Large intestine (tissue), 3 donors: Measurements from ENCODE around the gene TMEM245. TPM values are rescaled to one million over a fixed set of nuclear protein-coding genes. Genes with fewer than 3 reads are reported as not detected.

Experiments
- DNase-seq, 2 donors: peaks; one replicate each; pipeline versions ENCODE4 v3.0.0 to v3.0.0-alpha.2; 2013
- H3K27ac ChIP-seq: one replicate; pipeline ENCODE4 v1.5.1; 2013; ENCODE audit warnings: low read length
- H3K27me3 ChIP-seq: 2 replicates; pipeline ENCODE4 v1.6.1; 2013; ENCODE audit warnings: low read length; ENCODE audit not compliant: control insufficient read depth, insufficient read depth
- H3K36me3 ChIP-seq: 2 replicates; pipeline ENCODE4 v1.6.1; 2013; ENCODE audit warnings: low read length; ENCODE audit not compliant: control insufficient read depth, insufficient read depth
- H3K4me1 ChIP-seq: one replicate; pipeline ENCODE4 v1.6.1; 2013; ENCODE audit warnings: low read length; ENCODE audit not compliant: control insufficient read depth, insufficient read depth
- H3K4me3 ChIP-seq: one replicate; pipeline ENCODE4 v1.5.1; 2013; ENCODE audit warnings: low read length
- H3K9me3 ChIP-seq: one replicate; pipeline ENCODE4 v1.6.1; 2013; ENCODE audit warnings: mild to moderate bottlenecking, low read depth, low read length, moderate library complexity; ENCODE audit not compliant: control insufficient read depth
- WGBS: methylation state at CpG from one replicate; pipeline ENCODE4 v1.1.5; 2013; ENCODE audit warnings: low lambda C conversion rate; ENCODE audit not compliant: insufficient coverage; 5-methylcytosine and 5-hydroxymethylcytosine counted together
- polyA plus RNA-seq: library from polyadenylated mRNA; unstranded; fragments of 120-200 nt; gene quantifications from one replicate; pipeline ENCODE4 v1.2.1, GENCODE V29; 2013

TMEM245 gene
- polyA plus RNA-seq, 1 donor = 62.0 TPM

GRCh38 chr9:109028457-109028856 lies 91.3 kb downstream of the TMEM245 start:
- H3K4me3 ChIP-seq = no peak overlapping the region
- peaks cover 33% of the 10 kb centered on the region for H3K36me3 ChIP-seq
- H3K9me3 ChIP-seq = no peaks in the 10 kb centered on the region
- no peaks in the 10 kb centered on the region for H3K4me1 ChIP-seq
- no peak for DNase-seq
- no peak overlapping the region for H3K27ac ChIP-seq
- WGBS = no CpG with 5 or more reads among the region's 4 CpGs
- no peaks in the 10 kb centered on the region for H3K27me3 ChIP-seq

GRCh38 chr9:109027176-109027575 lies 92.6 kb downstream of the TMEM245 start:
- Histone ChIP-seq H3K27ac (no peak overlapping the region), H3K27me3 (no peaks in the 10 kb centered on the region), H3K9me3 (no peaks in the 10 kb centered on the region), H3K36me3 (peaks cover 22% of the 10 kb centered on the region), H3K4me1 (no peaks in the 10 kb centered on the region), H3K4me3 (no peak overlapping the region)
- no CpG with 5 or more reads among the region's 2 CpGs for WGBS
- peak in 1 of 2 donors; percentile 9 for DNase-seq

GRCh38 chr9:109026306-109026705 lies 93.4 kb downstream of the TMEM245 start:
- Histone ChIP-seq H3K4me1 (no peaks in the 10 kb centered on the region), H3K27ac (no peak overlapping the region), H3K27me3 (no peaks in the 10 kb centered on the region), H3K9me3 (no peaks in the 10 kb centered on the region), H3K36me3 (peaks cover 19% of the 10 kb centered on the region), H3K4me3 (no peak overlapping the region)
- 100% methylated on average over 1 of the region's 7 CpGs for WGBS
- DNase-seq = no peak

- Histone ChIP-seq H3K27ac (no peak overlapping the region), H3K4me3 (no peak overlapping the region), H3K27me3 (no peaks in the 10 kb centered on the region), H3K9me3 (no peaks in the 10 kb centered on the region), H3K36me3 (peaks cover 33% of the 10 kb centered on the region), H3K4me1 (no peaks in the 10 kb centered on the region)
- no peak for DNase-seq
Measured at GRCh38 chr9:109022873-109023272, 96.9 kb downstream of the TMEM245 start.

DNA sequence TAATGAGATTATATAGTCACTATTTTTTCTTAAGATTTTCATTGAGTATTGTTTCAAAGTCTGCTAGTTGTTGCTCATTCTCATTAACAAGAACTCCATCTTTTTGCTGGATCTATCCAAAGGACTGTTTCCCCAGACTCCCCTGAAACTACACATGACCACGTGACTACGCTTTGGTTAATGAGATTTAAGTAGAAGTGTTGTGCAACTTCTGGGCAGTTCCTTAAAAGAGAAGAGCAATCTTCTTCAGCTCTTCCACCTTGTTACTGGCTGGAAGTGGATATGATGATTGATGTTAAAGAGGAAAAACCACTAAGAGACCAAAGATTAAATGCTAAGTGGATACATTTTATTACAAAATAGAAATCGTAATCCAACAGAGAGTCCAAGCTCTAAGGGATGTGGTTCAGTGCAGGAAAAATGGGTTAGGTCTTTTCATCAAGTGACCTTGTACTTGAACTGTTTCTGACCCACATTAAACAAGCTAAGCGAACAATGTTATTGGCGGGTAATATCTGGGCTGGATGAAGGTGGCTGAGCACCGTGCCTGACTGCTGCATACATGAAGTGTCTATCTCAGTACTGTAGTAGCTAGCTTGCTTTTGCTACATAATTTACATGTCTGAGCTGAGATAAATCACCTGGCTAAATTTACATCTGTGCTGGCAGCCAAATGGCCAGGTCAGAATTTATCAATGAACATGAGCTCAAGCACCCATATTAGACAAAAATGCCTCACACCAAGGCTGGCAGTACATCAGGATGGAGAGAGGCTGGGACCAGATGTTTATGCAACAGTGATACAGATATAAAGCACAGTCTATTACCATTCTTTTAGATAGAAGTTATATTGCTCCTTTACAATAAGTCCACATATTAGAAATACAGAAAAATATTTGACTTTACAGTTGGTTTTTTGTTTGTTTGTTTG lies 98.9 kb downstream of the TMEM245 start:
- H3K27ac ChIP-seq = no peak overlapping the region
- H3K4me3 ChIP-seq = no peak overlapping the region
- no peaks in the 10 kb centered on the region for H3K9me3 ChIP-seq
- peaks cover 36% of the 10 kb centered on the region for H3K36me3 ChIP-seq
- no peak for DNase-seq
- 86% methylated on average over 1 of the region's 6 CpGs for WGBS
- no peaks in the 10 kb centered on the region for H3K4me1 ChIP-seq
- H3K27me3 ChIP-seq = no peaks in the 10 kb centered on the region

DNA sequence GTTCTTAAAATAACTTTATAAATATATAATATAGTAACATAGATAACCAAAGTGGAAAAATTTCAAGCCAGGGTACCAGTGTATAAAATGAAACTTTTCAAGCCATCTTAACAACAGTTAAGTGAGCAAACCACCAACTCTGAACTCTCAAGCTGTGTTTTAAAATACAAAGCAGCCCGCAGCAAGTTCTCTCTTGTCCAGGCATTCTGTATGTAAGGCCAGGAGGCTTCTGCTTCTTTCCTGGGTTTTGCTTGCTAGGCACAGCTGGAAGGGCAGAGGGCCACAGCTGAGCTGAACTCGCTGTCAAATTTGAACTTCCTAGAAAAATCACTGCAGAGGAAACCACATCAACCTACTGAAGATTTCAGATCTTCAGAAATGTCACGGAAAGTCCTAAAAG lies 99.6 kb downstream of the TMEM245 start:
- Histone ChIP-seq H3K27me3 (no peaks in the 10 kb centered on the region), H3K4me1 (no peaks in the 10 kb centered on the region), H3K9me3 (no peaks in the 10 kb centered on the region), H3K4me3 (no peak overlapping the region), H3K36me3 (peaks cover 36% of the 10 kb centered on the region), H3K27ac (no peak overlapping the region)
- no peak for DNase-seq
- WGBS = 100% methylated on average over 1 of the region's 3 CpGs

DNA sequence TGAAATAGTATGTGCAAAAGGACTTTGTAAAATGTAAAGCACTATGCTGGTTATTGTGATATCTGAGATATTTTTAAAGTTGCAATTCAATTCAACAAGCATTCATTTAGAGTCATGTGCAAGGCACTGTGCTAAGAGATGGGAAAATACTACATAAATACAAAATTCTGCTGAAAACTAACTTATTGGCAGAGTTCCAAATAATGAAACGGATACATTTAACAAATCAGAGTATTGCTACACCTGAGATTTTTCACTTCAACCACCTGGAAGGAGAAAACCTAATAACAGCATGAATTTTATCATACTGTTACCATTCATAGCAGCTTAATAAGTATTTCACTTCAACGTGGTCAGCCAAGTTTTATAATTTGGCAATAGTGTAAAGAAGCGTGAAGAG lies 100.3 kb downstream of the TMEM245 start:
- Histone ChIP-seq H3K4me1 (peaks cover 5% of the 10 kb centered on the region), H3K36me3 (peaks cover 32% of the 10 kb centered on the region), H3K9me3 (no peaks in the 10 kb centered on the region), H3K4me3 (no peak overlapping the region), H3K27me3 (no peaks in the 10 kb centered on the region), H3K27ac (no peak overlapping the region)
- 100% methylated on average over 2 of the region's 3 CpGs for WGBS
- no peak for DNase-seq

DNA sequence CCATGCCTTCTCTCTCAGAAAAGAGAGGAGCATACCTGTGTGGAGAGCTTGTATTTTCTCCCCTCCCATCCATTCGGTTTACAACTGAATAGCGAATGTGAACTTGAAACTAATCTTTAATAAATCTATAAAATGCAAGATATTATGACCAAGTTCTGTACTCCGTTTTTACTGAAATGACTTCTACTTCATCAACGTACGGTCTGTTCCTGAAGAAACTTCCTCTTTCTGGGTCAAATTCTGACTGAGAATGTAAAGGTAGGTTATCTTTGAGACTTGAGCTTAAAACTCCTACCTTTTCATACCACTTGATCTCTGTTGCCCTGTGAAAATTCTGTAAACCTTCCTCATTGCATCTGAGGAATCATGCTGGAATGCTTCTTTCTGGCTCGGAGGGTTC lies 102.3 kb downstream of the TMEM245 start:
- H3K4me3 ChIP-seq = no peak overlapping the region
- WGBS = no CpG with 5 or more reads among the region's 6 CpGs
- no peak for DNase-seq
- no peaks in the 10 kb centered on the region for H3K27me3 ChIP-seq
- no peaks in the 10 kb centered on the region for H3K9me3 ChIP-seq
- peaks cover 9% of the 10 kb centered on the region for H3K4me1 ChIP-seq
- no peak overlapping the region for H3K27ac ChIP-seq
- peaks cover 26% of the 10 kb centered on the region for H3K36me3 ChIP-seq

DNA sequence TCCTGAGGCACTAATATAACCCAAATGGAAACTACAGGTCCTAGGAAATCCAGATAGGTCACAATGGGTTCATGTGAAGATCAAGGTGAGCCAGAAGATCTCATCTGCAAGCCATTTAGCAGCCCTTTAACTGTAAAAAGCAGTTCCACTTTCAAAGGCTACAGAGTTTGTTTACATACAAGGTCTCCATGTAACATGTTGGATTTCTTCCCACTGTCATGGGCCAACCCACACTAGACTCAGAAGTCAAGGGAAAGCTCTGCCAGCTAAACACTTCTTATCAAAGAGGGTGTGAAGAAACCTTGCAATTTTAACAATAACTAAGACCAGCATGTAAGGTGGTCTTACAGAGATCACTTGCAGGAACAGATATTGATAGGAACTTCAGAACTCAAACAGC lies 102.7 kb downstream of the TMEM245 start:
- H3K36me3 ChIP-seq = peaks cover 26% of the 10 kb centered on the region
- no peak overlapping the region for H3K4me3 ChIP-seq
- no peaks in the 10 kb centered on the region for H3K9me3 ChIP-seq
- peaks cover 13% of the 10 kb centered on the region for H3K4me1 ChIP-seq
- H3K27ac ChIP-seq = no peak overlapping the region
- no peaks in the 10 kb centered on the region for H3K27me3 ChIP-seq
- DNase-seq = no peak

DNA sequence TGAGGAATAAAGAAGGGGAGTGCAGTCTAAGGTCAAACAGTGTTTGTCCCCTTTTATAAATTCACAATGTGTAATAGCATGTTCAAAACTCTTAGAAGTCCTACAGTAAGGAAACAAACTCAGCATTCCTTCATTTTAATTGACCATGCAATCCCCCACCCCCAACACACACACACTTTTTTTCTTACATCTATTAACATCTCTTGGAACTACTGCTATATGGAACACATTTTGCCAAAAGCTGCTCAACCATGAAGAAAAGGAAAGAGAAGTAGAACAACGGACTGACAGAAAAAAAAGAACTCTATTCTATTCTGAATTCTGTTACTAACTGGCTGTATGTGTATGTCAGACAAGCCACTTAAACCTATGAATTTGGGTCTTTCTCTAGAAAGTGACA lies 103.6 kb downstream of the TMEM245 start:
- no CpG with 5 or more reads among the region's 1 CpG for WGBS
- Histone ChIP-seq H3K9me3 (no peaks in the 10 kb centered on the region), H3K36me3 (peaks cover 26% of the 10 kb centered on the region)

More for the DNA sequence above, 103.6 kb downstream of the TMEM245 start:
- Histone ChIP-seq H3K4me3 (no peak overlapping the region), H3K27ac (no peak overlapping the region), H3K4me1 (peaks cover 17% of the 10 kb centered on the region), H3K27me3 (no peaks in the 10 kb centered on the region)
- no peak for DNase-seq
